ENCODE results near the gene EPS8L2.

EPS8L2 gene

GRCh38 chr11:704781-705645, 1.0 kb upstream of the EPS8L2 start:
- Histone ChIP-seq H3K9me3 (ENCODE audit: control insufficient read depth, insufficient read depth, low read depth, low read length) (no peaks in the 10 kb centered on the region), H3K4me1 (ENCODE audit: control insufficient read depth, insufficient read depth, low read length) (no peaks in the 10 kb centered on the region), H3K36me3 (ENCODE audit: control insufficient read depth in 2 of 2, insufficient read depth in 1 of 2, low read length in 2 of 2) (peaks cover 0 to 42% of the 10 kb centered on the region in 2 experiments; a peak in 1 of 3 replicates), H3K4me3 (ENCODE audit: low read depth, low read length) (peak overlapping the region; percentile 79), H3K27ac (ENCODE audit: extremely low read depth, low read depth, low read length) (no peak overlapping the region)
- TF ChIP-seq ZNF560 (tag by site-specific recombination; IDR thresholded peaks at IDR 0.05; ENCODE audit: borderline replicate concordance) (no peak), ZNF692 (tag by site-specific recombination; IDR thresholded peaks at IDR 0.05) (no peak), ZNF37A (tag by site-specific recombination; IDR thresholded peaks at IDR 0.05) (no peak), ZBTB20 (tag by site-specific recombination; IDR thresholded peaks at IDR 0.05) (no peak), ZNF600 (tag by site-specific recombination; IDR thresholded peaks at IDR 0.05) (peak; percentile 38; the same call in 1 of the 2 replicates), HIC1 (tag by site-specific recombination; IDR thresholded peaks at IDR 0.05) (no peak), OSR2 (tag by site-specific recombination; IDR thresholded peaks at IDR 0.05) (no peak), MEIS1 (CRISPR knock-in tag; IDR thresholded peaks at IDR 0.05; ENCODE audit: borderline replicate concordance) (no peak), ELK4 (IDR thresholded peaks at IDR 0.05; ENCODE audit: borderline replicate concordance, low read depth, low read length) (no peak), ZNF561 (tag by site-specific recombination; IDR thresholded peaks at IDR 0.05; ENCODE audit: borderline replicate concordance) (no peak), ZNF221 (tag by site-specific recombination; IDR thresholded peaks at IDR 0.05; ENCODE audit: borderline replicate concordance) (no peak), AEBP2 (tag by site-specific recombination; IDR thresholded peaks at IDR 0.05; ENCODE audit: borderline replicate concordance) (no peak), SP2 (tag by site-specific recombination; IDR thresholded peaks at IDR 0.05) (0 out of 2 replicates have a peak, but pooled peaks have one; percentile 6), ZSCAN23 (tag by site-specific recombination; IDR thresholded peaks at IDR 0.05) (no peak), ZNF549 (tag by site-specific recombination; IDR thresholded peaks at IDR 0.05) (no peak), SCRT2 (tag by site-specific recombination; IDR thresholded peaks at IDR 0.05) (no peak; the same call in 1 of the 2 replicates), ZFP3 (tag by site-specific recombination; IDR thresholded peaks at IDR 0.05; ENCODE audit: low read depth) (no peak)
- ChIA-PET CTCF (interaction anchor here (2.2 kb wide), 1 partner anchor 18 kb away, joined by 6 read pairs; no protein-coding TSS in a partner anchor), POLR2A (interaction anchor here (1.6 to 2.4 kb wide), 2 partner anchors 9 to 56 kb away, joined by 3 to 19 read pairs; partner anchors contain the start of genes DEAF1 and TMEM80)
